SK-N-SH (cell line): ENCODE measurements around the gene SVIL.

Source experiments
- CTCF ChIP-seq: fragments of 200-600 bp; sonication (generic); IDR thresholded peaks from 2 replicates; pipeline ENCODE4 v1.6.1; 2017; ENCODE audit warnings: antibody characterized with exemption, mild to moderate bottlenecking, moderate library complexity
- EP300 ChIP-seq, 2 experiments: IDR thresholded peaks; 2 replicates each; pipeline versions ENCODE4 v1.4.0 to v1.6.1; 2012; ENCODE audit warnings: borderline replicate concordance in 1 of 2, low read depth in 1 of 2, low read length in 1 of 2
- FOXM1 ChIP-seq: IDR thresholded peaks from 2 replicates; pipeline ENCODE4 v1.4.0; 2012; ENCODE audit warnings: low read depth, mild to moderate bottlenecking
- MAX ChIP-seq: IDR thresholded peaks from 2 replicates; pipeline ENCODE4 v1.4.0; 2012; ENCODE audit warnings: low read depth
- NRF1 ChIP-seq: IDR thresholded peaks from 2 replicates; pipeline ENCODE4 v1.6.1; 2012; ENCODE audit warnings: low read depth, mild to moderate bottlenecking, low read length
- POLR2AphosphoS5 ChIP-seq: IDR thresholded peaks from 2 replicates; pipeline ENCODE4 v1.6.1; 2012; ENCODE audit warnings: low read depth, low read length
- TAF1 ChIP-seq: IDR thresholded peaks from 2 replicates; pipeline ENCODE4 v1.6.1; 2012; ENCODE audit warnings: low read depth, mild to moderate bottlenecking, low read length, moderate library complexity, borderline replicate concordance
- TCF12 ChIP-seq: IDR thresholded peaks from 2 replicates; pipeline ENCODE4 v1.4.0; 2012
- USF1 ChIP-seq: IDR thresholded peaks from 2 replicates; pipeline ENCODE4 v1.4.0; 2012; ENCODE audit warnings: low read depth, borderline replicate concordance
- YY1 ChIP-seq: IDR thresholded peaks from 2 replicates; pipeline ENCODE4 v1.4.0; 2012; ENCODE audit warnings: low read depth, mild to moderate bottlenecking
- ZBTB33 ChIP-seq: IDR thresholded peaks from 2 replicates; pipeline ENCODE4 v1.4.0; 2012; ENCODE audit warnings: low read depth, borderline replicate concordance

GRCh38 chr10:29667191-29667590 lies 32.4 kb upstream of the SVIL start:
- TF ChIP-seq CTCF (no peak), YY1 (no peak), ZBTB33 (no peak), FOXM1 (no peak), TAF1 (no peak), USF1 (no peak), TCF12 (peak; percentile 40; the same call in 1 of the 2 replicates), MAX (no peak), EP300 (IDR thresholded peaks at IDR 0.05; ENCODE audit: borderline replicate concordance in 1 of 2, low read depth in 1 of 2, low read length in 1 of 2) (no peak), POLR2AphosphoS5 (no peak), NRF1 (no peak)
